Activated CD8-positive, alpha-beta memory T cell treated with anti-CD3 and anti-CD28 coated beads for 4 hours (primary cell): ENCODE data around the gene SDC1.

Source experiments
- DNase-seq, 2 donors: peaks; one replicate each; pipeline ENCODE4 v3.0.0-alpha.2; 2020; ENCODE audit warnings: low read depth in 2 of 2

The SDC1 gene

GRCh38 chr2:20184067-20184938, 40.6 kb downstream of the SDC1 start:
- no peak for DNase-seq

- DNase-seq, result no peak
These were observed 41.6 kb downstream of the SDC1 start for GRCh38 chr2:20183373-20183772.

- DNase-seq, result no peak
These were observed 42.5 kb downstream of the SDC1 start for GRCh38 chr2:20182241-20182931.

GRCh38 chr2:20181761-20182160, 43.2 kb downstream of the SDC1 start:
- DNase-seq, result no peak

- DNase-seq, result no peak
These were observed 44.0 kb downstream of the SDC1 start for GRCh38 chr2:20180676-20181648.

GRCh38 chr2:20179755-20180594, 45.0 kb downstream of the SDC1 start:
- DNase-seq, result no peak

- DNase-seq, result no peak
These were observed 45.5 kb downstream of the SDC1 start for GRCh38 chr2:20179466-20179754.

- no peak for DNase-seq
These were observed 46.1 kb downstream of the SDC1 start for GRCh38 chr2:20178666-20179465.

GRCh38 chr2:20178249-20178607, 46.7 kb downstream of the SDC1 start:
- DNase-seq, result no peak

- no peak for DNase-seq
These were observed 47.2 kb downstream of the SDC1 start for GRCh38 chr2:20177556-20178248.

- DNase-seq, result no peak
These were observed 48.2 kb downstream of the SDC1 start for GRCh38 chr2:20176760-20177159.

- DNase-seq, result no peak
These were observed 49.0 kb downstream of the SDC1 start for GRCh38 chr2:20175931-20176330.

GRCh38 chr2:20175267-20175666, 49.7 kb downstream of the SDC1 start:
- no peak for DNase-seq

GRCh38 chr2:20174410-20174809, 50.5 kb downstream of the SDC1 start:
- DNase-seq, result no peak

- no peak for DNase-seq
These were observed 51.2 kb downstream of the SDC1 start for GRCh38 chr2:20173496-20174402.

GRCh38 chr2:20173064-20173463, 51.9 kb downstream of the SDC1 start:
- no peak for DNase-seq

- DNase-seq, result no peak
These were observed 52.5 kb downstream of the SDC1 start for GRCh38 chr2:20172273-20173055.

GRCh38 chr2:20171445-20171977, 53.4 kb downstream of the SDC1 start:
- DNase-seq, result no peak
